GM15510 (cell line): ENCODE measurements around the gene ZBTB20.

Experiments
- POLR2A ChIP-seq: IDR thresholded peaks from 3 replicates; pipeline ENCODE4 v1.6.1; 2011; ENCODE audit warnings: borderline replicate concordance; ENCODE audit not compliant: insufficient read length; ENCODE audit errors: extremely low read depth

Gene ZBTB20

GRCh38 chr3:114680299-114680698, 466.8 kb downstream of the ZBTB20 start:
- no peak for TF ChIP-seq POLR2A

DNA sequence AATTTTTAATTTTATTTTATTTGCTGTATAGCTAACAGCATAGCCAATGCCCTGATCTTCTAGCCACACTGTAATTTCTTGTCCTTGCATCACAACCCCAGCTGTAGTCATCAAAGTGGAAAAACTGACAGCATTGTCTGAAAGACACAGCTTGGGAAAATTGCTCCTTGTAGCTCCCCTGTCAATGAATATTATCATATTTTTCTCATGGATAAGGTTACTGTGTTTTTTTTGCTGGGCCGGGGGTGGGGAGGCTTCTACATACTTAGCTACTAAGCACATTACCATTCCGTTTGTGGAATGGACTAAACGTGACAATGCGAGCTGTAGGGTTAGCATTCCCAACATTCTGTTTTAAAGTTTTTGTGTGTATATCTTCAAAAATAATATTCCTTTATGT, 472.0 kb downstream of the ZBTB20 start:
- no peak for TF ChIP-seq POLR2A

- no peak for TF ChIP-seq POLR2A
Observed at GRCh38 chr3:114674036-114674435, 473.1 kb downstream of the ZBTB20 start.

DNA sequence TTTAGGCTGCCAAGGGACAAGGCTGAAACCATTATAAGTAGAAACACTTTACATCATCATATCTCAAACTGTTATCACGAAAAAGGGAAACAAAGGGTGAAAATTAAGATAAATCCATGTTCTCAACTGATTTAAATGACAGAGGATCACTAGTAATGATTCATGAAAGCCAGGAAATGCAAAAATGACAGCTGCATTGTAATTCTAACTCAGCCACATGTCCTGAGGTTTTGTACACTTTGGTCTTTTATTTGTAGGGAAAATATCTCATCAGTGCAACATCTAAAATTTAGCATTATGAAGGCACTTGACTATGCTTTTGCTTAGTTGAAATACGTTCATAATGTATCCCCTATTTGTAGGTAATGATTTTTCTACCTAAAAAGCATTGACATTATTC, 473.6 kb downstream of the ZBTB20 start:
- TF ChIP-seq POLR2A: no peak

GRCh38 chr3:114672692-114673447, 474.2 kb downstream of the ZBTB20 start:
- no peak for TF ChIP-seq POLR2A

DNA sequence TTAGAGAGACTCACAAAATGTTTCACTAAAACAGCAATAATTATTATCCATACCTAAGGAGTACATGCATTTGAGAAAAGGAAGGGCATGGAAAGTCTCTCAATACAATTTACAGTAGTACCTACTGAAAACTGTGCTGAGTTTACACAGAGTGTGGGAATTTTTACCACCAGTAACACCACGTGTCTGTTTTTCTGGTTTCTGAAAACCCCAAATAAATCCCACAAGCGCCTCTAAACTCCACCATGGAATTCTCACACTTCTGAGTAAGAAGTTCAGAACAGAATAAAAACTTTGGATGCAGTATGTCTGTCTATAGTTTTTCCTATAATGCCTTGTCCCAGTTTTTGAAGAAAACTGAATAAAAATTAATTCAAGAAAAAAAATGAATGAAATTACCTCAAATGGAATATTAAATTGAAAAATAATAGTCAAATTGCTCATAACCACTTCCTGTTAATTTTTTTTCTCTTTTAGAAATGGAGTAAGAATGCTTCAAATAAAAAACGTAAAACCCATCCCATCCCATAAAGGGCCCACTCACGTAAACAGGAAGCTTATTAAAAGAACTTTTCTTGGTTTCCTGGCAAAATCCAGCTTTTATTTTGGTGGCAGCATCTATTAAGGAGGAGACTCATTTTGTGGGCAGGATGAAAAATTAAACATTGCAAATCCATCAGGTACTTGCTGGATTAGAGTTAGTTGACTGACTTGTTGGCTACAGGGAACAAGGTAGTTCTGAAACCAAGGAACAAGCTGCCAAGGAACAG, 475.2 kb downstream of the ZBTB20 start:
- TF ChIP-seq POLR2A: no peak

GRCh38 chr3:114669614-114670013, 477.5 kb downstream of the ZBTB20 start:
- no peak for TF ChIP-seq POLR2A

- no peak for TF ChIP-seq POLR2A
Observed at GRCh38 chr3:114668099-114668498, 479.0 kb downstream of the ZBTB20 start.

DNA sequence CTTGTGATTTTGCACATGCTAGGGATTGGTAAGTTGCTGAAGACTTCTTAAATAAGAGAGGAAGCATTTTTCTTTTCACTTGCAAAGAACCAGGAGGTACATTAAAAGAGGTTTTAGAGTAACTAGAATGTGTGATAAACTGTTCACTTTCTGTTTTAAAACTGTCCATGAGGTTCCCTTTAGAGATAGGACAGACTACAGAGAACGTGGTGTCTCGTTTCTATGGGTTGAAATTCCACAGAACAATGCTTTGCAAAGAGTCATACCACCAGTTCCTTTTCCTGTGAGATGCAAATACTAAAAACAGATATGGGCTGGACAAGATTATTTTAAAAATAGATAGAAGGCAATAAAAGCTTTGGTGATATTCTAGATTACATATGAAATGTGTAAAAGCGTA, 480.5 kb downstream of the ZBTB20 start:
- no peak for TF ChIP-seq POLR2A

DNA sequence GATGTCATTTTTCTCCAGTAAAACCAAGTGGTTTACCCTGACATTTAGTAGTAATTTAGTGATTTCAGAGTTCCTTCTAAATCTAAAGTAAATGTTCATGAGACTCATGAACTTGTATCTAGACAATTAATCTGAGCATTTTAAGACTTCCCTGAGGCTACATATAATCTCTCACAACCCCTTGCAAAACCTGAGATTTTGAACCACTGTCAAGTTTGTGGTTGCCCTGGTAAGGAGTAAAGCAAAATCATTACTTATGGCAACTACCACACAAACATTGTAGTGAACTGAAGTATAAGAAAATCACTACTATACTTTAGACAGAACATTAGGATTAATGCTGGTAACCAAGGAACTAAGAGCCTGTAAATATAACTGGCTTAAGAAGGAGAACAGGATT, 483.1 kb downstream of the ZBTB20 start:
- no peak for TF ChIP-seq POLR2A

GRCh38 chr3:114660808-114661207, 486.3 kb downstream of the ZBTB20 start:
- no peak for TF ChIP-seq POLR2A

GRCh38 chr3:114660124-114660523, 487.0 kb downstream of the ZBTB20 start:
- no peak for TF ChIP-seq POLR2A

DNA sequence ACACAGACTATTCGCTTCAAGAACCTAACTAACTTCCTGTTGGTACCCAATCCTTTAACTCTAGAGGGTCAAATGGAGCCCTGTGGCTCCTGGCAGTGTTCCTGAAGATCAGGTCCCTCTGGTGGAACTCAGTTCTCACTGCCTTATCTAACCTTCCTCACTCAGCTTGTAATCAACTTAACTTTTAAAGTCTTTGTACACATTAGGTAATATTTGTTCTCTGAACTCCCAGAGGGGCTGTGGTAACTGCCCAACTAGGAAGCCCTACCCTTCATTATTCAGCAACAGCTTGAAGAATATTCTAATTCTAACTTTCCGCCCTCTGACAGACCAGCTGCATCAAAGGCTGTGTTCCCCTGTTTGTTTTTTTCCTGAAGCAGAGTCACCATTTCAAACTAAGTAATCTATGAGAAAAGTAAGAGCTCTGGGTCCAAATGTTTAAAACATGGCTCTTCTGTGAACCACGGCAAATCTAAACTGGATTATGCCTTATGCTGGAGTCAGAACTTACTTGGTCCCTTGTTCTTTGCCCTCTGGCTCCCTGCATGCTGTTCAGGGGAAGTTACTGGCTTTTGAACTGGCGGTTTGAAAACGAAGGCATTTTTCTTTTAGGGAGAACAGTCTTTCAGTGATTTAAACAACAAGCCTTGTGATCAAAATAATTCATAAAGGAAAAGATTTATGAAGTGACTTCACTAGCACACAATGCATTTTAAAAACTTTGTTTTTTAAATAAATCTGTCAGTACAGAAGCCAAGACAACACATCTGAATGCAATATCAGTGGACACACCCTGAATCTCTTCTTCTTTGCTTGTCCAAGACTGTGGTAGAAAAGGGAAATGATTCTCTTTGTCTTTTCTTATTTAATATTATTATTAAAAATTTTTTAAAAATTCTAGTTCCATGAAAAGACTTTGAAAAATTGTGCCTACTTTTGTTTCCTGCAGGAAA, 487.7 kb downstream of the ZBTB20 start:
- no peak for TF ChIP-seq POLR2A

DNA sequence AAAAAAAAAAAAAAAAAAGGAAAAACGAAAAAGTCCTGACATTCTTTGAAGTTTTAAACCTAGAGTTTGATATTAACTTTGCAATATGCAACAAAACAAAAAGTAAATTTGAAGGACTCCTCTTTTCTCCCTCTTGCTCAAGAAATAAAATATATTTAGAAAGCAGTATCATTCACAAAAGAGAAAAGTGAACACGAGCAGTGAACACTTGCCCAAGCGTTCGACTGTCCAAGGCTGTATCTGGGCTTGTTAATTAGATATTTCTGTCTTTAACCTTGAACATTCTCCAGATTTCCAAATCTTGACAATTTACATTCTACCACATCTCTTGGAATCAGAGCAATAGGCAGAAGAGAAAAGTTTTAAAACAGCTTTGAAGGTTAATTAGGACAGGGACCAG, 495.5 kb downstream of the ZBTB20 start:
- TF ChIP-seq POLR2A: no peak

GRCh38 chr3:114650808-114651207, 496.3 kb downstream of the ZBTB20 start:
- no peak for TF ChIP-seq POLR2A
